Lung (tissue), 12 donors: Measurements from ENCODE around the gene CENPC. TPM values are rescaled to one million over a fixed set of nuclear protein-coding genes. Genes with fewer than 3 reads are reported as not detected.

Experiments
- ATAC-seq: fragments of 200-7000 bp; cut with Tn5 transposase; one replicate; pipeline ENCODE4 v1.9.1; 2020; ENCODE audit warnings: moderate number of reproducible peaks; ENCODE audit not compliant: insufficient read depth, low FRiP score
- DNase-seq, 3 donors: peaks; one replicate each; pipeline ENCODE4 v3.0.0-alpha.2; 2013 to 2017
- H3K27ac ChIP-seq, 2 donors: one replicate each; pipeline ENCODE4 v1.5.1; 2013; ENCODE audit warnings: mild to moderate bottlenecking in 2 of 2, moderate library complexity in 2 of 2, control low read depth in 1 of 2, inconsistent platforms in 1 of 2, low read depth in 1 of 2, low read length in 1 of 2
- H3K27me3 ChIP-seq, 3 donors: one replicate each; pipeline ENCODE4 v1.5.1; 2013; ENCODE audit warnings: low read length in 2 of 3; ENCODE audit not compliant: control insufficient read depth in 3 of 3, insufficient read depth in 3 of 3
- H3K36me3 ChIP-seq, 4 donors: one replicate each; pipeline ENCODE4 v1.5.1; 2013; ENCODE audit warnings: low read length in 4 of 4, mild to moderate bottlenecking in 1 of 4, moderate library complexity in 1 of 4; ENCODE audit not compliant: control insufficient read depth in 4 of 4, insufficient read depth in 4 of 4
- H3K4me1 ChIP-seq, 5 donors: one replicate each; pipeline ENCODE4 v1.5.1; 2013; ENCODE audit warnings: low read length in 5 of 5, mild to moderate bottlenecking in 2 of 5, moderate library complexity in 1 of 5; ENCODE audit not compliant: control insufficient read depth in 5 of 5, insufficient read depth in 5 of 5
- H3K4me3 ChIP-seq: one replicate; pipeline ENCODE4 v1.5.1; 2013; ENCODE audit warnings: mild to moderate bottlenecking, control low read depth, moderate library complexity
- H3K9ac ChIP-seq, 2 donors: one replicate each; pipeline ENCODE4 v1.5.1; 2013; ENCODE audit warnings: low read length in 2 of 2, control low read depth in 1 of 2; ENCODE audit not compliant: insufficient read depth in 1 of 2
- H3K9me3 ChIP-seq, 4 donors: one replicate each; pipeline ENCODE4 v1.5.1; 2013; ENCODE audit warnings: low read length in 3 of 4, mild to moderate bottlenecking in 1 of 4, moderate library complexity in 1 of 4; ENCODE audit not compliant: control insufficient read depth in 4 of 4, insufficient read depth in 3 of 4
- WGBS, 2 donors: extraction: QIAGEN DNeasy Blood & Tissue Kit; methylation state at CpG; one replicate each; pipeline ENCODE4 v1.1.7; 2013; 5-methylcytosine and 5-hydroxymethylcytosine counted together
- polyA plus RNA-seq, 2 donors: library from polyadenylated mRNA; stranded (reverse); fragments of 200-250 nt; gene quantifications; one replicate each; pipeline ENCODE4 v1.2.1, GENCODE V29; 2013
- total RNA-seq, 2 donors: library from RNA; depleted of rRNA in 1 of 2; stranded (reverse); fragments of >200 nt in 1 of 2; gene quantifications; one replicate each; pipeline ENCODE4 v1.2.1, GENCODE V29; 2014 to 2021
- TF ChIP-seq, protein P1 (sequence below): IDR thresholded peaks from 2 replicates; pipeline ENCODE4 v1.5.1; 2012; ENCODE audit warnings: mild to moderate bottlenecking; ENCODE audit errors: control extremely low read depth, extremely low read depth
- donor health status: control.
- donor health status: control.
- donor health status: Bipolar disorder and iron deficiency.
- donor health status: healthy.
- donor health status: DM: yes; HTN: yes; CAD: no.

CENPC gene
- total and polyA plus RNA-seq, 4 donors, result 4.2 to 57.1 (median 9.8) TPM

DNA sequence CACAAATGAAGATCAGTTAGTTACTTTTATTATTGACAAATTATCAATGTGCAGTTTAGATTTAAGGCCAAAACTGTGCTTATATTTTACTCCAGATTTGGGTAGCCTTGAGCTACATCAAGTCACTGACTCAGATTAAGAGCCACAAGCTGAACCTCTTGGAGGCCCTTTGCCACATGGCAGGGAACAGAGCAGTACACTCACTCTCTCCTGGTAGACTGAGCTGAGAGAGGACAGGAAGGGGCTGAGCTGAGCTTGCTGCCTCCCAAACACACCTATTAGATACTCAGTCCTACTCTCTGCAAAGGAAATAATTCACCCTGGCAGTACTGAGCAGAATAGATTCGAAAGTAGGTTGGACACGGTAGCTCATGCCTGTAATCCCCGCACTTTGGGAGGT is 21.0 kb upstream of the CENPC start:
- TF ChIP-seq, protein P1, sequence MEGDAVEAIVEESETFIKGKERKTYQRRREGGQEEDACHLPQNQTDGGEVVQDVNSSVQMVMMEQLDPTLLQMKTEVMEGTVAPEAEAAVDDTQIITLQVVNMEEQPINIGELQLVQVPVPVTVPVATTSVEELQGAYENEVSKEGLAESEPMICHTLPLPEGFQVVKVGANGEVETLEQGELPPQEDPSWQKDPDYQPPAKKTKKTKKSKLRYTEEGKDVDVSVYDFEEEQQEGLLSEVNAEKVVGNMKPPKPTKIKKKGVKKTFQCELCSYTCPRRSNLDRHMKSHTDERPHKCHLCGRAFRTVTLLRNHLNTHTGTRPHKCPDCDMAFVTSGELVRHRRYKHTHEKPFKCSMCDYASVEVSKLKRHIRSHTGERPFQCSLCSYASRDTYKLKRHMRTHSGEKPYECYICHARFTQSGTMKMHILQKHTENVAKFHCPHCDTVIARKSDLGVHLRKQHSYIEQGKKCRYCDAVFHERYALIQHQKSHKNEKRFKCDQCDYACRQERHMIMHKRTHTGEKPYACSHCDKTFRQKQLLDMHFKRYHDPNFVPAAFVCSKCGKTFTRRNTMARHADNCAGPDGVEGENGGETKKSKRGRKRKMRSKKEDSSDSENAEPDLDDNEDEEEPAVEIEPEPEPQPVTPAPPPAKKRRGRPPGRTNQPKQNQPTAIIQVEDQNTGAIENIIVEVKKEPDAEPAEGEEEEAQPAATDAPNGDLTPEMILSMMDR, result no peak
- Histone ChIP-seq H3K4me1 (no peaks in the 10 kb centered on the region), H3K36me3 (no peaks in the 10 kb centered on the region), H3K27ac (no peak overlapping the region), H3K4me3 (no peak overlapping the region), H3K9me3 (no peaks in the 10 kb centered on the region), H3K27me3 (no peaks in the 10 kb centered on the region), H3K9ac (no peak overlapping the region)
- no peak for ATAC-seq
- WGBS, 2 donors, result 96 to 97% methylated on average over 3 of the region's 3 CpGs
- DNase-seq, result no peak

DNA sequence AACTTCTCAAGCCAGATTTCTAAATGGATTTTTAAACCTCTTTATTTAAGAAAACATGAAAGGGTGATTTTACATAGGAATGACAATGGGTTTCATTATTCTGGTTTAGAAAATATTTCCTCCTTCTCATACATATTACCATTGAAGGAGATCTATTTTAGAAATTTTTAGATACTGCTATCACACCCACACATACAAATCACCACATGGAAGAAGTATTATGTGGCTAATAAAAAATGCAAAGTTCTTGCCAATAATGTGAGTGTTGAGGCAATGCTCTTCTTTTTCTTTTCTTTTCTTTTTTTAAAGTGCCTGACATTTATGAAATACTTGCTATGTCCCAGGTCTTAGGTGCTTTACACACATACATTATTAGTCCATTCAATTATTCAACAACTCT is 20.0 kb upstream of the CENPC start:
- H3K9me3 ChIP-seq, result no peaks in the 10 kb centered on the region
- ATAC-seq (no peak), DNase-seq (no peak)
- no peak overlapping the region for H3K9ac ChIP-seq
- H3K4me3 ChIP-seq, result no peak overlapping the region
- TF ChIP-seq, protein P1, result no peak
- H3K36me3 ChIP-seq, result no peaks in the 10 kb centered on the region
- no peaks in the 10 kb centered on the region for H3K27me3 ChIP-seq
- no peak overlapping the region for H3K27ac ChIP-seq
- no peaks in the 10 kb centered on the region for H3K4me1 ChIP-seq

DNA sequence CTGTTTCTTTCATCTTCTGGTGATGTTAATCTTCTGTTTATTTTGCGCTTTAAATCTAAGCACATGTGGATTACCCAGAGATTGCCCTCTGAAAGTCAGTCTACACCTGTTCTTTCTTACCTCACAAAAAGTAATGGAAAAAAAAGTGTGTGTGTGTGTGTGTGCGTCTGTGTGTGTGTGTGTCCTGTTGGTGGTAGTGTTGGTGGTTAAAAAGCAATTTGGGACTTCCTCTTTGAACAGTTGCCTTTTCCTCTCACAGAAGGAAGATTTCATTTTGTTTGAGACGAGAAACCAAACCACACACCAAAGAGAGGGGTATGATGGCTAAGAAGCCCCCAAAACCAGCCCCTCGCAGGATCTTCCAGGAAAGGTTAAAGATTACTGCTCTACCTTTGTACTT is 13.2 kb upstream of the CENPC start, which contains the start of gene STAP1:
STAP1 (plus strand) TSS at position 235 of the 400 bp plus-strand sequence; CDS start at position 318, 83 bp downstream.
- Histone ChIP-seq H3K4me1 (no peaks in the 10 kb centered on the region), H3K9me3 (no peaks in the 10 kb centered on the region), H3K36me3 (no peaks in the 10 kb centered on the region), H3K27ac (no peak within 1 kb of the TSS), H3K9ac (no peak within 1 kb of the TSS), H3K27me3 (no peaks in the 10 kb centered on the region), H3K4me3 (no peak within 1 kb of the TSS)
- no peak for DNase-seq
- 37 to 62% methylated on average over 4 of the region's 4 CpGs for WGBS, 2 donors
- TF ChIP-seq, protein P1, result no peak
- ATAC-seq, result no peak

DNA sequence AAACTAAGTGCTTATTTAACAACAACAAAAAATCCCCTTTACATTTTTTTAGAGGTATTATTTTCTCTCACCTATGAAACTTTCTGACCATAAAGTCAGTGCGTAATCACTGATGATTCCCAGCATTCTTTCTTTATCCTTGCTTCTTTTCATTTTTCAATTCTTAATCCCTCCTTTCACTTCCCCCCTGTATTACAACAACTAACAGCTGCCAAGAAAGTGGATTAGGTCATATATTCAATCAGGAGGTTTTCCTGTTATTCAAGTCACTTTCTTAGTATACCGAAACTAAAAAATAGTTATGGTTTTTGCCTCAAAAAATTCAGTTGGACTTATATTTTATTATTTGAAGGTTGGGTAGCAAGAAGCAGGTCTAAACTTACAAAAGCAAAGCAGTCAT is 11.1 kb upstream of the CENPC start:
- H3K27ac ChIP-seq, result no peak overlapping the region

More for the DNA sequence above, 11.1 kb upstream of the CENPC start:
- H3K4me3 ChIP-seq, result no peak overlapping the region
- WGBS, 2 donors, result 42 to 45% methylated on average over 2 of the region's 2 CpGs
- no peaks in the 10 kb centered on the region for H3K27me3 ChIP-seq
- DNase-seq (no peak), ATAC-seq (no peak)
- no peak overlapping the region for H3K9ac ChIP-seq
- TF ChIP-seq, protein P1, result no peak
- H3K36me3 ChIP-seq, result no peaks in the 10 kb centered on the region
- H3K4me1 ChIP-seq, result no peaks in the 10 kb centered on the region
- no peaks in the 10 kb centered on the region for H3K9me3 ChIP-seq
